Omental fat pad (tissue), 4 donors: ENCODE measurements around the gene DHX30. TPM values are rescaled to one million over a fixed set of nuclear protein-coding genes. Genes with fewer than 3 reads are reported as not detected.
"Not testable (repeated sequence)": the region's sequence is repeated elsewhere in the genome, so short reads cannot be mapped to it uniquely, and the experiment has no call there.

Experiments used
- ATAC-seq: fragments of 150-250 bp; one replicate; pipeline ENCODE4 v1.9.1; 2016; ENCODE audit warnings: mild to moderate bottlenecking, moderate library complexity; ENCODE audit not compliant: low FRiP score
- DNase-seq: peaks from one replicate; pipeline ENCODE4 v3.0.0-alpha.2; 2019; ENCODE audit warnings: low spot score
- CTCF ChIP-seq, 3 donors: fragments of 450-650 bp; IDR thresholded peaks; one replicate each; pipeline ENCODE4 v1.5.1; 2016 to 2017; ENCODE audit warnings: antibody characterized with exemption in 3 of 3, mild to moderate bottlenecking in 3 of 3, moderate library complexity in 2 of 3
- total RNA-seq, 4 donors: library from RNA; depleted of rRNA; stranded (reverse); fragments of >200 nt; gene quantifications; one replicate each; pipeline ENCODE4 v1.1.0, GENCODE V29; 2016

The DHX30 gene
- total RNA-seq, result 10 to 100 TPM; 43.4 to 91.7 (median 51.5) TPM

GRCh38 chr3:47802734-47803479 is at the start of gene DHX30:
Gene DHX30 (plus strand): TSS chr3:47803138. CDS start chr3:47810684, 7,546 bp downstream.
- no peak for TF ChIP-seq CTCF (IDR thresholded peaks at IDR 0.05)
- DNase-seq (peak; percentile 58), ATAC-seq (peak; percentile 95)

- no peak for ATAC-seq
- no peak for DNase-seq
- TF ChIP-seq CTCF (IDR thresholded peaks at IDR 0.05), result no peak
Observed at GRCh38 chr3:47758261-47759025, 44.5 kb upstream of the DHX30 start.

GRCh38 chr3:47760207-47760606 is 42.7 kb upstream of the DHX30 start:
- DNase-seq, result not testable (repeated sequence)

GRCh38 chr3:47761046-47761445 is 41.9 kb upstream of the DHX30 start:
- no peak for ATAC-seq
- TF ChIP-seq CTCF (IDR thresholded peaks at IDR 0.05), result no peak
- DNase-seq, result no peak

More at GRCh38 chr3:47760207-47760606, 42.7 kb upstream of the DHX30 start:
- ATAC-seq, result peak; percentile 11

- no peak for TF ChIP-seq CTCF (IDR thresholded peaks at IDR 0.05)
- no peak for DNase-seq
- peak; percentile 95 for ATAC-seq
Observed at GRCh38 chr3:47762233-47762632, 40.7 kb upstream of the DHX30 start.

GRCh38 chr3:47766186-47766585 is 36.8 kb upstream of the DHX30 start:
- no peak for TF ChIP-seq CTCF (IDR thresholded peaks at IDR 0.05)
- DNase-seq, result no peak
- ATAC-seq, result no peak

GRCh38 chr3:47772047-47772446 is 30.9 kb upstream of the DHX30 start:
- ATAC-seq (no peak), DNase-seq (no peak)
- TF ChIP-seq CTCF (IDR thresholded peaks at IDR 0.05), result no peak
